GM21360 (cell line): ENCODE results near the gene PHLPP1.

Source experiments
- ATAC-seq: cut with Tn5 transposase; IDR thresholded peaks from one replicate; pipeline ENCODE4 v1.9.1; 2021; ENCODE audit warnings: mild to moderate bottlenecking, moderate library complexity; ENCODE audit not compliant: unreplicated experiment

Gene PHLPP1

DNA sequence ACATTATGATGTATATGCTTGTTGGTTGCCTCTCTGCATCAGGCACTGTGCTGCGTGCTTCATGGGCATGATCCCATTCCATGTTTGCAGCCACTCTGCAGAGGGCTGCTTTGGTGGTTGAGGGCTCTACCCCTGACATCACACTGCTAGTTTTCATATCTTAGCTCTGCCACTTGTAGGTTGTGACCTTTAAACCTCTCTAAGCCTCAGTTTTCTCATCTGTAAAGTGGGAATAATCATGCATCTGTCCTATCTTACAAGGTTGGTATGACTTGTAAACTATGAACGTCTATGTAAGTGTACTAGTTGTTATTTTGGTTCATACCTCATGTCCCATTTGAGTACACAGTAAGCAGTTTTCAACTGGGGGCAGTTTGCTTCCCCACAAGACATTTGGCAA lies 260.4 kb downstream of the PHLPP1 start:
- ATAC-seq, result no peak

DNA sequence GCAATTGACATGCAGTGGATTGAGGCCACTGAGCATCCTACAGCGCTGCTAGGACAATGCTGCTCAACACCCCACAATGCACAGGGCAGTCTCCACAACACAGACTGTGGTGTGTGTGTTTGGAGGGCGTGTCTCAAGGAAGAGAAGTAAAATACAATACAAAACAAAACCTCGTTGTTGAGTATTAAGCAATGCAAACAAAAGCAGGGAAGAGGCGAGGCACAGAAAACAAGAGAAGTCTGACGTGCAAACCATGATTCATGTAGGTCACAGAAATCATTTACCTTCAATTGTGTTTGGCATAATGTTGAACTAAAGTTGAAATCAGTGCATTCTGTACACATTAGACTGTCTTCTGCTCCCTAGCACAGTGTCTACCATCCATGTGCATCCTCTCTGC lies 260.9 kb downstream of the PHLPP1 start:
- no peak for ATAC-seq

DNA sequence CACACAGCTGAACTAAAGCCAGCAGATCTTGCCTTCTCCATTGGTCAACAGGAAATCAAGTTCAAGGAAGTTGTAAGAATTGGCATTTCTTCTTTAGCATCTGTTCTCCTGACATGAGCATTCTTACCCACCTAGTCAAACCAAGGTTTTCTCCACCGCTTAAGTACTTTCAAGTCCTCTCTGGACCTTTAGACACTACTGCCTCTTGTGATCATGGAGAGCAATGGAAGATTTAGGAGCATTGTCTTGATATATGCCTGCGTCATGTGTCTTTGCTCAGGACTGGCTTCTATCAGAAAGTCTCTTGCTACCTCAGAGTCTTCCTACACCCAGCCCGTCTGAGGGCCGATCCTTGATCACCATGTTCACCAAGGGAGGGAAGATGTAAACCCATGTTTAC lies 262.2 kb downstream of the PHLPP1 start:
- ATAC-seq, result no peak

DNA sequence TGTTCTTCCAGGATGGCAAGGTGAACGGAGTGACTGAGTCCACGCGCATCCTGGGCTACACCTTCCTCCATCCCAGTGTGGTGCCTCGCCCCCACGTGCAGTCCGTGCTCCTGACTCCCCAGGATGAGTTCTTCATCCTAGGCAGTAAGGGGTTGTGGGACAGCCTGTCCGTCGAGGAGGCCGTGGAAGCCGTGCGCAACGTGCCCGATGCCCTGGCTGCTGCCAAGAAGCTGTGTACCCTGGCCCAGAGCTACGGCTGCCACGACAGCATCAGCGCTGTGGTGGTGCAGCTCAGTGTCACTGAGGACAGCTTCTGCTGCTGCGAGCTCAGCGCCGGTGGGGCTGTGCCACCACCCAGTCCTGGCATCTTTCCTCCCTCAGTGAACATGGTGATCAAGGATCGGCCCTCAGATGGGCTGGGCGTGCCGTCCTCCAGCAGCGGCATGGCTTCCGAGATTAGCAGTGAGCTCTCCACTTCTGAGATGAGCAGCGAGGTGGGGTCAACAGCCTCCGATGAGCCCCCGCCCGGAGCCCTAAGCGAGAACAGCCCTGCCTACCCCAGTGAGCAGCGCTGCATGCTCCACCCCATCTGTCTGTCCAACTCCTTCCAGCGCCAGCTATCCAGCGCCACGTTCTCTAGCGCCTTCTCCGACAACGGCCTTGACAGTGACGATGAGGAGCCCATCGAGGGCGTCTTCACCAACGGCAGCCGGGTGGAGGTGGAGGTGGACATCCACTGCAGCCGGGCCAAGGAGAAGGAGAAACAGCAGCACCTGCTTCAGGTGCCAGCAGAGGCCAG lies 263.1 kb downstream of the PHLPP1 start:
- no peak for ATAC-seq

DNA sequence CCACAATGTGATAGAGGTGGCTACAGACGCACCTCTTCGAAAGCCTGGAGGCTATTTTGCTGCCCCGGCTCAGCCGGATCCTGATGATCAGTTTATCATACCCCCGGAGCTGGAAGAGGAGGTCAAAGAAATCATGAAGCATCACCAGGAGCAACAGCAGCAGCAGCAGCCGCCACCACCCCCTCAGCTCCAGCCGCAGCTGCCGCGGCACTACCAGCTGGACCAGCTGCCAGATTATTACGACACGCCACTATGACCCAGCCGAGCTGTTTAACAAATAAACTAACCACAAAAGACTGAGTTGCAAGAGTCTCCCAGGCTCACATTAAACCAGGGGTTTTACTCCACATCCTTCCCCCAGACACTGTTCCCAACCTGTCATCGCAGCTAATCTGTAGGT lies 263.8 kb downstream of the PHLPP1 start:
- ATAC-seq, result no peak

GRCh38 chr18:62979900-62980299 lies 264.6 kb downstream of the PHLPP1 start:
- no peak for ATAC-seq

- ATAC-seq, result no peak
Measured at GRCh38 chr18:62981566-62981965, 266.2 kb downstream of the PHLPP1 start.

DNA sequence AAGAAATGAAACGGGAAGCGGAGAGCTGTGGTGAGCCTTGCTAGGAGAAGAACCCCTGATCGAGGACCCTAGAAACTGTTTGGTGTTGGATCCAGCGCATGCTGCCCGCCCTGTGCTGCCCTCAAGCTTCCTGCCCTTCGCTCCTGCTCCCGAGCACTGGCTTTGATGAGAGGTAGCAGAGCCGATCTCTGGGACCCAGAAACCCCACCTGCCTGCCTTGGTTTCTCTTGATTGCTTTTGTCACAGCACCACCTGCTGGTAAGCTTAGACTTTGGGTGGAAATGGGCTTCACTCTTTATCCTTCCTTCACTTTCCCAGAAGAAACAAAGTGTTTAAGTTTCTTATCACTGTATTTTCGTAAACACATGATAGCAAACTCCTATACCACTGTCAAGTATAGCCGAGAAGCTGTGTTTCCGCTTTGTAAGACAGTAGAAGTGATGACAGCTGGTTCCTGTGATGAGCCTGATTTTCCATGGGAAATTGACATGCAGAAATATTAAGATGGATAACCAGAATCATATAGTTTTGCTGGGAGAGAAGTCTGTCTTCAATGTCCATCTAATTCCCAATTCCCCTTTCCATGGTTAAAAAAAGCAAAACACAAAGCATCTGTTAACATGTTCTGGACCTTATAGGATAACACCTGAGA lies 267.4 kb downstream of the PHLPP1 start:
- ATAC-seq, result no peak

DNA sequence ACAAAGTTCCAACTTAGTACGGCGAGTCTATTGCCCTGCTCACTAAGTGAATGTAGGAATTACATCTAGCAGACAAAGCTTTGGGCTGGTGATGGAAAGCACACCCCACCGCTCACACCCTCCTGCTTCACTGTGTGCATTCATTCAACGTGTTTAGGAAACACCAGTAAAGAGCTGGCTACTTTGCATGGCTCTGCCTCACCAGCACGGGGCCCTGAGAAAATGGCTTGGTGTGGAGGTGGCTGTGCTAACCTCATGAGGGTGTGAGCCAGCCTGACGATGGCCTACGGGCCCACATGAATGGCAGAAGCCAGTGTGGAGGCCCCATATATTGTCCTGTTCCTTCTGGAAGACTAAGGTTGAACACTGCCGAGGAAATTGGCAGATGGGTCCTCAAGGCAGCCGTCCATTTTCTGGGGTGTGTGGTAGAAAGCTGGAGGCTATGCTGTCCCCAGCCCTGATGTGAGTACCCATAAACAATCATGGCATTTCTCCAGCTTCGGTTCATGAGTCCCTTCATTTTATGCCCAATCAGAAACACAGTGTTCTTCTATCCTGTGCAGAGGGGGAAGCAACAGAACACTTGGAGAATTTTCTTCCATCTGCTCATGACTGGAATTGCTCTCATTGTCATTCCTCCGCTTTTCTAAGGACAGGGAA lies 269.4 kb downstream of the PHLPP1 start:
- ATAC-seq, result no peak

GRCh38 chr18:62986490-62986889 lies 271.1 kb downstream of the PHLPP1 start:
- no peak for ATAC-seq

DNA sequence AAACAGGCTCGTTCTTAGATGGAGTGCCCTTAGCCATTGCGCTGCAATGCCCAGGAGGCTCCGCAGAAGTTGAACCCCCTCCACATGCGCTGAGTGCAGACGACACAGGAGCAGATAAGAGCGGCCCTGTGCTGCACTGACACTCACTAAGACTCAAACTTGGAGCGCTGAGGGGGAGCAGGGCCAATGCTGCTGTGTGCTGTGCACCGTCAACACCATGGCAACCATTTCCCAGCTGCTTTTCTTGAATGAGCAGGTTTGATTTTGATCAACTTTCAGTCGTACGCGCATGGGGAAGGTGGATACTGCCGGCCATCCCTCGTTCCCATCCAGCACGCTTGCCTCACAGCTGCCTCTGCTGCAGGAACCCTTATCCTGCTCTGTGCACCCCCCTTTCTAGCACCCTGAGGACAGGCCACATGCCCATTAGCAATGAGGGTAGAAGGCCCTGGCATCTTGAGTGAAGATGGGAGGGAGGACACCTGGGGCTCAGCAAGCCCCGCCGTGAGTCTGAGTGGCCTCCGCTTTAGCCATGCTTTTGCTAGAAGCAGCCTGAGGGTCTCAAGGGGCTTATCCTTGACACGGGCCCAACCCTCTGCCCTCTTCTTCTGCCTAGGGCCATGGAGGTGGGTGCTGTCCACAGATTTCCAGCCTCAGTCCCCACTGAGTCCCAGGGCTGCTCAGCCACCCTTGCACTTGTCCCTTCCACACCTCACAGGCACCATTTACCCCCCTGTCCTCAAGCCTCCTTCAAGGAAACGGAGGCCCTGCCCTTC lies 271.9 kb downstream of the PHLPP1 start:
- ATAC-seq, result no peak

- no peak for ATAC-seq
Measured at GRCh38 chr18:62987859-62988258, 272.5 kb downstream of the PHLPP1 start.

GRCh38 chr18:62988471-62988870 lies 273.1 kb downstream of the PHLPP1 start:
- ATAC-seq, result no peak

DNA sequence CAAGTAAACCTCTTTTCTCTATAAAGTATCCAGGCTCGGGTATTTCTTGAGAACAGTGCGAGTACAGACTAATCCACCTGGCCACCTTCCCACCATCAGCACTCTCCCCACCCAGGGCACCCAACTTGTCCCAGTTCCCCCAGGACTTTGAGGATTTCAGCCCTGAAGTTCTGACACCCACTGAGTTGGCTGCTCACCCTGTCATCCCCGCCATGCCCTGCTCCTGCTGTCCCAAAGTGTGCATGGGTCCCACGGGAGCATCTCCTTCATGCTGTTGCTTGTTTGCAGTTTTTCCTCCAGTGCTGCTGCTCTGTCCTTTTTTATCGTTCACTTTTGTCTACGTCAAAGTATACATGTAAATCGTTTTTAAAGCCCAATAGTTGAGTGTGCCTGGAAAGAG lies 273.9 kb downstream of the PHLPP1 start:
- ATAC-seq, result no peak

DNA sequence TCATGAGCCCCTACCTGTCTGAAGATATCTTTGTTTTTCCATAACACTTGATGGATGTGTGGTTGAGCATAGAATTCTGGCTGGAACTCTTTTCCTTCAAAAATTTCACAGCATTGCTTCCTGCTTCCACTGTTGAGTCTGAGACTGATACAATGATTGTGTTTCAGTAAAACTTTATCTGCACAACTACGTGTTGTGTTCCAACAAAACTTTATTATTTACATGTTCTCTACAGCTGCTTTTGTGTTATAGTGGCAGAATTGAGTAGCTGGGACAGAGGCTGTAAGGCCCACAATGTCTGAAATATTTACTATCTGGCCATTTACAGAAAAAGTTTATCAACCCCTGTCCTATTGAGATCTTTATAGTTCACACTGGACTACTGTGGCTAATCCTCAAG lies 275.3 kb downstream of the PHLPP1 start:
- no peak for ATAC-seq

DNA sequence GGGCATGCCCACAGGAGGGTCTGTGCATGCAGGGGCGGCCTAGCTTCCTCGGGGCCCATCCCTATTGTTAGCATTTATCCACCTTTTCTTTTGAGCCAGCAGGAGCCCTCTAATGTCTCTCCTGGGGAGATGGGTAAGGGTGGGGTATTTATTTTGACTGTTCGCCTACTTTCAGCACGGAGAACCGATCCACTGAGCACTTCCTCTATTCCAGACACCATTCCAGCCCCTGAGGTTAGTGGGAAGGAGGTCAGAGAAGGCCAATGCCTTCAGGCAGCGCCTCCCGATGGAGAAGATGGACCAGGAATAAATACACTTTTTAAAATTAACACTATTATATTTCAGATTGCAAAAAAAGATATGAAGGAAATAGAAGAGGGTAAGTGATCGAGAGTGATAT lies 276.0 kb downstream of the PHLPP1 start:
- ATAC-seq, result no peak

DNA sequence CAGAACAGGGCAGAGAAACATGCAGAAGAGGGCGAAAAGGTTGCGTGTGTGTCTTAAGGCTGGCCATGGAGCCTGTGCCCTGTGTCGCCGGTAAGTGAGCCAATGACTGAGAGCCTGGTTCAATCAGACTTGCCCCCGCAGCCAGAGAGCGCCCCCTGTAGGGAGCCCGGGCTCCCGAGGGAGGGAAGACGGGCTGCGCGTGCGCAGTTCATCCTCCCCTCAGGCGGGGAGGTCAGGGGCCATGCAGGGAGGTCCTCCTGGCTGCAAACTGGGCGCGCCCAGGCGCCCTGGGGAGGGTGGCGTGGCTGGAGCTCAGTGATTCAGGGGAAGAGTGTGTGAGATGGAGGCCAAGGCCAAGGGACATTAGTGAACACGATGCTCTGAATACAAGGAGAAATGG lies 276.6 kb downstream of the PHLPP1 start:
- no peak for ATAC-seq

DNA sequence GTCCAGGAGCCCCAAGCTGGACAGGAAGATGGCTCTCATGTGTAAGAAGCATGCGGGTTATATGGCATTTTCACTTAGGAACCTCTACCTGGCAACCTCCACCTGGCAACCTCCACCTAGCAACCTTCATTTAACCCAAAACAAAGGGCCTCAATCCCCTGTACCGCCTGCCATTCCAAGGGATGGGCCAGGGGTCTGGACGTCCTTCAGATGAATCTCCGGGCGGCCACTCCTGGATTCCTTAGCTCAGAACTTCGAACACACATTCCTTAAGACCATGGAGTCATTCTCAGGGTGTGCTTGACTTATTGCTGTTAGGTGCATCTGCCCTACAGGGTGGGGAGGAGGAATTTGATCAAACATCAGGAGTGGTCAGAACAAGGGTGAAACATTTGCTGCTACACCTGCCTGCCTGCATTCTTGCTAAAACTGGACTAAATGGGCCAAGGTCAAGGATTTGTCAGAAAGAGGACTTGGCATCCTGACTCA lies 277.6 kb downstream of the PHLPP1 start:
- ATAC-seq, result no peak

GRCh38 chr18:62996566-62996965 lies 281.2 kb downstream of the PHLPP1 start:
- no peak for ATAC-seq

DNA sequence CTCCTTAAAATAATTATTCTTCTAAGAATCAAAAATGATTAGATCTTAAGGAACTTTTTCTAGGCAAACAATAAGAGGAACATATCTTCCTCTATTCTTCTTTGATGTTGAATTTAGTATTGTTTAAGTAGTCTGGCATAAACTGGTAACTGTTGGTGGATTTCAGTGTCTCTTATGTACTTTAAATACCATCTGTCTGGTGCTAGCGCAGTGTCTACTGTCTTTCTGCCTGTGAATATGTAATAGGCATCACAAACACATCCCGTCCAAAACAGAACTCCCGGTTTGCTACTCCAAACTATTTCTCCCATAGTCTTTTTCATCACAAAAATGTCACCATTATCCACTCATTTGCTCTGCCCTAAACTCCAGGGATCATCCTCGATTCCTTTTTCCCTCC lies 281.7 kb downstream of the PHLPP1 start:
- no peak for ATAC-seq

DNA sequence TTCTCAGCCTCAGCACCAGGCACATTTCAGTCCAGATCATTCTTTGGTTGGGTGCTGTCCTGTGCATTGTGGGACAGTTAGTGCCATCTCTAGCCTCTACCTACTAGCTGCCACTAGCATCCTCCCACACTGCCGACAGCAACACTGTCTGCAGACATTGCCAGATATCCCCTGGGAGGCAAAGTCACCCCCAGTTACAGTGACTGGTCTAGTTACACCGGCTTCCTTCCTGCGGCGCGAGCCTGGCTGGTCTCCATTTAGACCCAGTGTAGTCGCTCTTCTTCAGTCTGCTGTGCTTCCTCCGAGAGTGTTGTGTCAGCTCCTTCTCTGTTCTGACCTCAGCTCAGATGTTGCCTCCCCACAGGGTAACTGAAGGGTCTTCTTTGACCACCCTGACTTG lies 283.1 kb downstream of the PHLPP1 start:
- ATAC-seq, result no peak
